Upper lobe of right lung (tissue), 1 donor: Measurements from ENCODE around the gene SLAMF1. TPM values are rescaled to one million over a fixed set of nuclear protein-coding genes. Genes with fewer than 3 reads are reported as not detected.
"Not testable (repeated sequence)": the region's sequence is repeated elsewhere in the genome, so short reads cannot be mapped to it uniquely, and the experiment has no call there.

ENCODE experiments used
- ATAC-seq: fragments of 200-7000 bp; cut with Tn5 transposase; one replicate; pipeline ENCODE4 v1.9.1; 2020; ENCODE audit warnings: mild to moderate bottlenecking, moderate library complexity
- DNase-seq: peaks from one replicate; pipeline ENCODE4 v3.0.0-alpha.2; 2020
- H3K27ac ChIP-seq: fragments of 200-600 bp; one replicate; pipeline ENCODE4 v1.8.0; 2022
- H3K27me3 ChIP-seq: fragments of 200-600 bp; one replicate; pipeline ENCODE4 v1.8.0; 2022; ENCODE audit warnings: mild to moderate bottlenecking
- H3K36me3 ChIP-seq: fragments of 200-600 bp; one replicate; pipeline ENCODE4 v1.8.0; 2022
- H3K4me1 ChIP-seq: fragments of 200-600 bp; one replicate; pipeline ENCODE4 v1.8.0; 2022
- H3K4me3 ChIP-seq: fragments of 200-600 bp; one replicate; pipeline ENCODE4 v1.8.0; 2022; ENCODE audit warnings: mild to moderate bottlenecking
- H3K9me3 ChIP-seq: fragments of 200-600 bp; one replicate; pipeline ENCODE4 v1.8.0; 2022
- CTCF ChIP-seq: fragments of 200-600 bp; IDR thresholded peaks from one replicate; pipeline ENCODE4 v1.8.0; 2022; ENCODE audit warnings: antibody characterized with exemption
- intact Hi-C: fragments of 100-400 bp; cut with DNase I; formaldehyde crosslinking; loops from one replicate; pipeline ENCODE4 v1.11.0; 2022
- total RNA-seq: library from RNA; stranded (reverse); fragmentation: NEBNext Ultra II Directional; extraction: Animal tissue kit (Norgen Biotek cat#: 25700); gene quantifications from one replicate; pipeline ENCODE4 v1.2.1, GENCODE V29; 2021
- donor health status: DM: no; HTN: yes; CAD: no; lungs with severe emphysema.

Gene SLAMF1
- total RNA-seq, 1 donor from 2014 or later: 1.6 TPM

- no peak for TF ChIP-seq CTCF
- no peaks in the 10 kb centered on the region for H3K4me1 ChIP-seq
- ATAC-seq: no peak
Observed at GRCh38 chr1:160597051-160597450, 49.8 kb downstream of the SLAMF1 start.

GRCh38 chr1:160590488-160590887 lies 56.4 kb downstream of the SLAMF1 start:
- DNase-seq: no peak
- Histone ChIP-seq H3K27me3 (no peaks in the 10 kb centered on the region), H3K4me1 (no peaks in the 10 kb centered on the region), H3K9me3 (no peaks in the 10 kb centered on the region), H3K4me3 (no peak overlapping the region), H3K27ac (no peak overlapping the region), H3K36me3 (no peaks in the 10 kb centered on the region)
- intact Hi-C loops: no loop called here
- ATAC-seq: no peak
- TF ChIP-seq CTCF: no peak

More at GRCh38 chr1:160597051-160597450, 49.8 kb downstream of the SLAMF1 start:
- intact Hi-C loops: no loop called here
- no peaks in the 10 kb centered on the region for H3K27me3 ChIP-seq
- H3K4me3 ChIP-seq: no peak overlapping the region
- H3K9me3 ChIP-seq: no peaks in the 10 kb centered on the region
- H3K36me3 ChIP-seq: no peaks in the 10 kb centered on the region
- no peak for DNase-seq
- H3K27ac ChIP-seq: no peak overlapping the region

GRCh38 chr1:160588468-160588867 lies 58.4 kb downstream of the SLAMF1 start:
- no peak for TF ChIP-seq CTCF
- no peak for ATAC-seq
- intact Hi-C loops: no loop called here
- Histone ChIP-seq H3K36me3 (no peaks in the 10 kb centered on the region), H3K27ac (no peak overlapping the region), H3K4me1 (no peaks in the 10 kb centered on the region), H3K9me3 (no peaks in the 10 kb centered on the region), H3K4me3 (no peak overlapping the region), H3K27me3 (no peaks in the 10 kb centered on the region)
- no peak for DNase-seq

- DNase-seq (no peak), ATAC-seq (no peak)
- intact Hi-C loops: no loop called here
- H3K27ac ChIP-seq: no peak overlapping the region
- H3K4me1 ChIP-seq: no peaks in the 10 kb centered on the region
- H3K36me3 ChIP-seq: no peaks in the 10 kb centered on the region
- TF ChIP-seq CTCF: no peak
- H3K9me3 ChIP-seq: no peaks in the 10 kb centered on the region
- H3K27me3 ChIP-seq: no peaks in the 10 kb centered on the region
- H3K4me3 ChIP-seq: no peak overlapping the region
Observed at GRCh38 chr1:160584784-160585183, 62.1 kb downstream of the SLAMF1 start.

DNA sequence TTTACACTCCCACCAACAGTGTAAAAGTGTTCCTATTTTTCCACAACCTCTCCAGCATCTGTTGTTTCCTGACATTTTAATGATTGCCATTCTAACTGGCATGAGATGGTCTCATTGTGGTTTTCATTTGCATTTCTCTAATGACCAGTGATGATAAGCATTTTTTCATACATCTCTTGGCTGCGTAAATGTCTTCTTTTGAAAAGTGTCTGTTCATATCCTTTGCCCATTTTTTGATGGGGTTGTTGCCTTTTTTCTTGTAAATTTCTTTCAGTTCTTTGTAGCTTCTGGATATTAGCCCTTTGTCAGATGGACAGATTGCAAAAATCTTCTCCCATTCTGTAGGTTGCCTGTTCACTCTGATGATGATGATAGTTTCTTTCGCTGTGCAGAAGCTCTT lies 63.9 kb downstream of the SLAMF1 start:
- intact Hi-C loops, ATAC-seq, H3K27me3 ChIP-seq: not testable (repeated sequence)

DNA sequence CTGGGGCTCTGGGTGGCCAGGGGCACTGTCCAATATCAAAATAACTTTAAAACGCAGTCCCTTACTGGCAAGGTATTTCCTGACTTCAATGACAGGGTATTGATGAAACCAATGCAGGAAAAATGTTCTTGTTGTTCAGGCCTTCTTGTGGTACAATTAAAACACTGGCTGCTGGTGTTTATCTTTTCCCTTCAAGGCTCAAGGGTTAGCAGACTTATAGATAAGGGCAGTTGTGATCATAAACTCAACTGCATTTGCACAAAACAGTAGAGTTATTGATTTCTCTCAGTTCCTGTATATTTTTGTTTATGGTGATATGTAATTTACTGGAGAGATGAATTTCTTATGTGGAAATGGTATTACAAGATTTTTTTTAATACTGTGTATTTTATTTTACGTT lies 64.9 kb downstream of the SLAMF1 start:
- H3K4me1 ChIP-seq: no peaks in the 10 kb centered on the region
- ATAC-seq: no peak
- H3K9me3 ChIP-seq: no peaks in the 10 kb centered on the region
- H3K4me3 ChIP-seq: no peak overlapping the region
- TF ChIP-seq CTCF: no peak
- no peak overlapping the region for H3K27ac ChIP-seq
- H3K27me3 ChIP-seq: no peaks in the 10 kb centered on the region
- DNase-seq: no peak
- intact Hi-C loops: no loop called here
- no peaks in the 10 kb centered on the region for H3K36me3 ChIP-seq

More for the DNA sequence above, 63.9 kb downstream of the SLAMF1 start:
- H3K4me3 ChIP-seq, H3K9me3 ChIP-seq, H3K4me1 ChIP-seq, H3K27ac ChIP-seq, DNase-seq, H3K36me3 ChIP-seq: not testable (repeated sequence)
